Measurements from ENCODE around the gene CA10. TPM values are rescaled to one million over a fixed set of nuclear protein-coding genes. Genes with fewer than 3 reads are reported as not detected.

Gene CA10
- total RNA-seq (2014; rRNA removed; shearing (Covaris generic)): not detected in 2 replicates
- polyA plus RNA-seq (2016; fragmentation: Nextera tagmentation; extraction: Ambion mirVana): not detected in 2 replicates

- 5 to 8% methylated on average over 14 to 52 of the region's 52 CpGs for WGBS, 2 experiments (ENCODE audit: low coverage in 1 of 2, low lambda C conversion rate in 2 of 2, missing lambda C conversion rate in 2 of 2)
- no peak within 1 kb of the TSS for H3K4me2 ChIP-seq (ENCODE audit: unreplicated experiment)
These were observed at the start of gene CA10 for GRCh38 chr17:52158450-52159042. TSS of gene CA10 (minus strand) at chr17:52158714.

DNA sequence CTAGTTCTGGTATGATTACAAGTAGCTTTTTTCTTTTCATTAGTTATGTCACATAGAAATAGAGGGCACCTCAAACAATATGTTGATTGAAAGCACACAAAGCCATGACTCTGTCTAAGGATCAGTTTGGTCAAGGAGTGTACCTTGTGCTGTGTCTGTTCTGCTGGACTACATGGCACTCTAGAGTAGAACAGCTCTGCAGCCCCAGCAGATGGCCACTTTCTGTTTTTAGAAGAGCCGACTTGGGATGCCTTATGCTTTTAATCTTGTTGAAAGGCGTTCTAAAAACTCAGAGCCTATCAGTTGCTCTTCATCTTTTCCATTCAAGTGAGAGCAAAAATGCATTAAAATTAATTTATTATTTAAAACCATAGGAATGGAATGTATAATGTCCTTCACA, 49.3 kb upstream of the CA10 start:
- H3K9ac ChIP-seq: no peak overlapping the region
- H3K36me3 ChIP-seq (ENCODE audit: low read depth): no peaks in the 10 kb centered on the region
- in situ Hi-C loops (cut with MboI): no loop called here
- H2AFZ ChIP-seq: no peak overlapping the region
- 0% methylated on average over 2 of the region's 2 CpGs for WGBS, 2 experiments (ENCODE audit: low coverage in 1 of 2, low lambda C conversion rate in 2 of 2, missing lambda C conversion rate in 2 of 2)
- no peaks in the 10 kb centered on the region for H3K27me3 ChIP-seq (replicated peaks; ENCODE audit: insufficient read depth)
- H3K79me2 ChIP-seq (ENCODE audit: insufficient read depth): no peaks in the 10 kb centered on the region
- H3K4me3 ChIP-seq: no peak overlapping the region
- no peaks in the 10 kb centered on the region for H4K20me1 ChIP-seq (ENCODE audit: insufficient read depth)
- no peaks in the 10 kb centered on the region for H3K9me2 ChIP-seq (ENCODE audit: insufficient read depth)
- no peak for TF ChIP-seq EZH2 (IDR thresholded peaks at IDR 0.05; ENCODE audit: insufficient read depth, poor library complexity, severe bottlenecking)
- no peak for TF ChIP-seq EZH2phosphoT487 (IDR thresholded peaks at IDR 0.05; ENCODE audit: insufficient read depth, low read depth)
- no peak overlapping the region for H3K27ac ChIP-seq
- no peaks in the 10 kb centered on the region for H3F3A ChIP-seq (ENCODE audit: insufficient read depth)
- no peaks in the 10 kb centered on the region for H3K4me1 ChIP-seq (ENCODE audit: insufficient read depth)
- no peak for DNase-seq
- no peak overlapping the region for H3K4me2 ChIP-seq (ENCODE audit: unreplicated experiment)
- H3K9me3 ChIP-seq (ENCODE audit: low read depth): no peaks in the 10 kb centered on the region

More at GRCh38 chr17:52158450-52159042, at the start of gene CA10:
- no peaks in the 10 kb centered on the region for H3K9me3 ChIP-seq (ENCODE audit: low read depth)
- H3K79me2 ChIP-seq (ENCODE audit: insufficient read depth): no peaks in the 10 kb centered on the region
- no peak within 1 kb of the TSS for H3K4me3 ChIP-seq
- no peak within 1 kb of the TSS for H3K27ac ChIP-seq
- TF ChIP-seq EZH2 (IDR thresholded peaks at IDR 0.05; ENCODE audit: insufficient read depth, poor library complexity, severe bottlenecking): peak; percentile 40
- TF ChIP-seq EZH2phosphoT487 (IDR thresholded peaks at IDR 0.05; ENCODE audit: insufficient read depth, low read depth): no peak
- no peaks in the 10 kb centered on the region for H3F3A ChIP-seq (ENCODE audit: insufficient read depth)
- in situ Hi-C loops (cut with MboI): no loop called here
- H3K4me1 ChIP-seq (ENCODE audit: insufficient read depth): no peaks in the 10 kb centered on the region
- no peak within 1 kb of the TSS for H3K9ac ChIP-seq
- H2AFZ ChIP-seq: no peak within 1 kb of the TSS
- no peaks in the 10 kb centered on the region for H3K9me2 ChIP-seq (ENCODE audit: insufficient read depth)
- H3K36me3 ChIP-seq (ENCODE audit: low read depth): no peaks in the 10 kb centered on the region
- H4K20me1 ChIP-seq (ENCODE audit: insufficient read depth): no peaks in the 10 kb centered on the region
- DNase-seq: no peak
- H3K27me3 ChIP-seq (replicated peaks; ENCODE audit: insufficient read depth): 0 out of 2 replicates have a peak, but pooled peaks cover 9% of the 10 kb centered on the region

GRCh38 chr17:52202520-52203080, 44.1 kb upstream of the CA10 start:
- 0% methylated on average over 2 of the region's 2 CpGs for WGBS, 2 experiments (ENCODE audit: low coverage in 1 of 2, low lambda C conversion rate in 2 of 2, missing lambda C conversion rate in 2 of 2)
- H3K9ac ChIP-seq: no peak overlapping the region
- H3K36me3 ChIP-seq (ENCODE audit: low read depth): no peaks in the 10 kb centered on the region
- no peaks in the 10 kb centered on the region for H3K9me2 ChIP-seq (ENCODE audit: insufficient read depth)
- H3F3A ChIP-seq (ENCODE audit: insufficient read depth): no peaks in the 10 kb centered on the region
- H2AFZ ChIP-seq: no peak overlapping the region
- no peaks in the 10 kb centered on the region for H3K4me1 ChIP-seq (ENCODE audit: insufficient read depth)
- H3K27me3 ChIP-seq (replicated peaks; ENCODE audit: insufficient read depth): no peaks in the 10 kb centered on the region
- H3K27ac ChIP-seq: no peak overlapping the region
- no peaks in the 10 kb centered on the region for H3K9me3 ChIP-seq (ENCODE audit: low read depth)
- no peak overlapping the region for H3K4me3 ChIP-seq
- in situ Hi-C loops (cut with MboI): no loop called here
- no peaks in the 10 kb centered on the region for H3K79me2 ChIP-seq (ENCODE audit: insufficient read depth)
- TF ChIP-seq EZH2phosphoT487 (IDR thresholded peaks at IDR 0.05; ENCODE audit: insufficient read depth, low read depth): no peak
- TF ChIP-seq EZH2 (IDR thresholded peaks at IDR 0.05; ENCODE audit: insufficient read depth, poor library complexity, severe bottlenecking): no peak
- H4K20me1 ChIP-seq (ENCODE audit: insufficient read depth): no peaks in the 10 kb centered on the region
- H3K4me2 ChIP-seq (ENCODE audit: unreplicated experiment): no peak overlapping the region
- DNase-seq: no peak

- Histone ChIP-seq H3K79me2 (ENCODE audit: insufficient read depth) (no peaks in the 10 kb centered on the region), H3K36me3 (ENCODE audit: low read depth) (no peaks in the 10 kb centered on the region), H4K20me1 (ENCODE audit: insufficient read depth) (no peaks in the 10 kb centered on the region), H3K4me3 (no peak overlapping the region), H3F3A (ENCODE audit: insufficient read depth) (no peaks in the 10 kb centered on the region), H3K4me1 (ENCODE audit: insufficient read depth) (no peaks in the 10 kb centered on the region), H3K9ac (no peak overlapping the region), H3K27me3 (replicated peaks; ENCODE audit: insufficient read depth) (no peaks in the 10 kb centered on the region), H3K9me2 (ENCODE audit: insufficient read depth) (no peaks in the 10 kb centered on the region), H2AFZ (no peak overlapping the region), H3K9me3 (ENCODE audit: low read depth) (no peaks in the 10 kb centered on the region), H3K27ac (no peak overlapping the region), H3K4me2 (ENCODE audit: unreplicated experiment) (no peak overlapping the region)
- in situ Hi-C loops (cut with MboI): no loop called here
- 10 to 14% methylated on average over 2 of the region's 2 CpGs for WGBS, 2 experiments (ENCODE audit: low coverage in 1 of 2, low lambda C conversion rate in 2 of 2, missing lambda C conversion rate in 2 of 2)
- no peak for TF ChIP-seq EZH2phosphoT487 (IDR thresholded peaks at IDR 0.05; ENCODE audit: insufficient read depth, low read depth)
- TF ChIP-seq EZH2 (IDR thresholded peaks at IDR 0.05; ENCODE audit: insufficient read depth, poor library complexity, severe bottlenecking): no peak
- DNase-seq: no peak
These were observed 43.4 kb upstream of the CA10 start for GRCh38 chr17:52201767-52202519.
